ENCODE data around the gene LINC01488.

GRCh38 chr11:69508974-69509373 is 27.5 kb downstream of the LINC01488 start:
- TF ChIP-seq EZH2phosphoT487 (IDR thresholded peaks at IDR 0.05; ENCODE audit: insufficient read depth, low read depth), result no peak
- no peak for TF ChIP-seq EZH2 (IDR thresholded peaks at IDR 0.05; ENCODE audit: insufficient read depth, poor library complexity, severe bottlenecking)

Measured in GM23248 (cell line).